Left ventricle myocardium superior (tissue), 1 donor: Measurements from ENCODE around the gene CDKN1A. TPM values are rescaled to one million over a fixed set of nuclear protein-coding genes. Genes with fewer than 3 reads are reported as not detected.

Experiments
- ATAC-seq: fragments of 200-7000 bp; cut with Tn5 transposase; one replicate; pipeline ENCODE4 v1.9.1; 2020; ENCODE audit warnings: mild to moderate bottlenecking, moderate library complexity
- DNase-seq: peaks from one replicate; pipeline ENCODE4 v3.0.0-alpha.2; 2020
- intact Hi-C: fragments of 100-400 bp; cut with micrococcal nuclease; formaldehyde crosslinking; loops from one replicate; pipeline ENCODE4 v1.11.0; 2022
- long read RNA-seq: library from polyadenylated mRNA; unstranded; transcript quantifications from one replicate; pipeline ENCODE4 v2.0.0, GENCODE V29; 2021
- total RNA-seq: library from RNA; stranded (reverse); fragmentation: NEBNext Ultra II Directional; extraction: Animal tissue kit (Norgen Biotek cat#: 25700); gene quantifications from one replicate; pipeline ENCODE4 v1.2.1, GENCODE V29; 2021
- donor health status: DM: no; HTN: yes; CAD: no; lungs with severe emphysema.

Gene CDKN1A
- total RNA-seq, result 40.0 TPM
- long read RNA-seq, transcript CDKN1A-201 (3 exons, 2,180 nt), result major isoform, 65 of 92 reads
- long read RNA-seq, partial matches to known transcripts, result 22 of 92 reads
- long read RNA-seq, other reads (novel, unspliced or antisense), result 4 of 92 reads

GRCh38 chr6:36678488-36679042 is at the start of gene CDKN1A:
CDKN1A (plus strand) TSS chr6:36678714; CDS start chr6:36684102, 5,388 bp downstream.
- intact Hi-C loops, result no loop called here
- DNase-seq (peak; percentile 96), ATAC-seq (peak; percentile 84)

GRCh38 chr6:36629784-36630183 is 48.7 kb upstream of the CDKN1A start:
- ATAC-seq (no peak), DNase-seq (no peak)
- intact Hi-C loops, result no loop called here

DNA sequence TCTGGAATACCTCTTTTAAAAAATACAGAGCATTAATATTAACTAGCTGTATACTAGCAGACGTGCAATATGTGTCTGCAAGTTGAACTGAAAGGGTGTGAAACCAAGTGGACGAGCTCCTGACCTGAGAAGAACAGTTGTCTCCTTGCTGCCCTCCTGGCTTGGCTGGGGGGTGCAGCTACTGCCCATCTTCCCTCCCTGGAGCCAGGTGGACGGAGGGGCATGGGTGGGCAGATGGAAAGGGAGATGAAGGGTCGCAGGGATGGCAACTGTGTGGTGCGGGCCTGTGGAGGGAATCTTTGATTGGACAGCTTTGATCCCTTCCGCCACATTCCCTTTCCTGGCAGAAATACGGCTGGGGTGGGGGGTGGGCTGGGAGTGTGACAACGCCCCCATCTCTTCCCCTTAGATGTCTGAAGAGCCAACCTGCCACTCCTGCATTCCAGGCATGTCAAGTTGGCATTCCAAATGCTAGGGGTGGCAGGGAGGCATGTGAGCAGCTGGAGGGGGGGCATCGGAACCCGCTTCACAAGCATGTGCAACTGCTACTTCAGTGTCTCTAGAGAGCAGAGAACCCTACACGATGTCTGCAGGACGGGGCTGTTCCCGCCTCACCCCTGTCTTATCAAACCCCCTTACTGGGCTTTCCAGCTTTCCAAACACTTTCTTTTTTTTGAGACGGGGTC is 47.0 kb upstream of the CDKN1A start:
- intact Hi-C loops, result no loop called here

DNA sequence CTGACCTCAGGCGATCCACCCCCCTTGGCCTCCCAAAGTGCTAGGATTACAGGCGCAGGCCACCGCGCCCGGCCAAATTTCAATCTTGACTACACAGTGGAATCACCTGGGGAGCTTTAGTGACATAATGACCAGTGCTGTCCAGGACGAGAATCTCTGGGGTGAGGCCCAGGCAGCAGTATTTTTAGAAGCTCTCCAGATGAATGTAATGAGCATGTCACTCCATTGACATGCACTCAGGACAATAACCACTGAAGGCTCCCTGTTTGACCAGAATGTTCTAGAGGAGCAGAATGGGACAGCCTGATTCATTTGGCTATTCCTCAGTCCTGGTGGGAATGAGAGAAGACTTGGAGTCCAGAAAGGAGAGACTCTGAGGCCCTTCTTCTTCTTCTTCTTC is 45.1 kb upstream of the CDKN1A start:
- DNase-seq (peak; percentile 41), ATAC-seq (peak; percentile 86)
- intact Hi-C loops, result no loop called here

More for the DNA sequence above, 47.0 kb upstream of the CDKN1A start:
- ATAC-seq, result no peak
- no peak for DNase-seq

- intact Hi-C loops, result no loop called here
- DNase-seq, result peak; percentile 77
Observed at GRCh38 chr6:36633915-36634314, 44.6 kb upstream of the CDKN1A start.

GRCh38 chr6:36634317-36635108 is 44.0 kb upstream of the CDKN1A start:
- intact Hi-C loops, result no loop called here
- ATAC-seq (no peak), DNase-seq (no peak)

More at GRCh38 chr6:36633915-36634314, 44.6 kb upstream of the CDKN1A start:
- ATAC-seq, result peak; percentile 72

- intact Hi-C loops, result no loop called here
- no peak for ATAC-seq
- peak; percentile 70 for DNase-seq
Observed at GRCh38 chr6:36636283-36636682, 42.2 kb upstream of the CDKN1A start.

DNA sequence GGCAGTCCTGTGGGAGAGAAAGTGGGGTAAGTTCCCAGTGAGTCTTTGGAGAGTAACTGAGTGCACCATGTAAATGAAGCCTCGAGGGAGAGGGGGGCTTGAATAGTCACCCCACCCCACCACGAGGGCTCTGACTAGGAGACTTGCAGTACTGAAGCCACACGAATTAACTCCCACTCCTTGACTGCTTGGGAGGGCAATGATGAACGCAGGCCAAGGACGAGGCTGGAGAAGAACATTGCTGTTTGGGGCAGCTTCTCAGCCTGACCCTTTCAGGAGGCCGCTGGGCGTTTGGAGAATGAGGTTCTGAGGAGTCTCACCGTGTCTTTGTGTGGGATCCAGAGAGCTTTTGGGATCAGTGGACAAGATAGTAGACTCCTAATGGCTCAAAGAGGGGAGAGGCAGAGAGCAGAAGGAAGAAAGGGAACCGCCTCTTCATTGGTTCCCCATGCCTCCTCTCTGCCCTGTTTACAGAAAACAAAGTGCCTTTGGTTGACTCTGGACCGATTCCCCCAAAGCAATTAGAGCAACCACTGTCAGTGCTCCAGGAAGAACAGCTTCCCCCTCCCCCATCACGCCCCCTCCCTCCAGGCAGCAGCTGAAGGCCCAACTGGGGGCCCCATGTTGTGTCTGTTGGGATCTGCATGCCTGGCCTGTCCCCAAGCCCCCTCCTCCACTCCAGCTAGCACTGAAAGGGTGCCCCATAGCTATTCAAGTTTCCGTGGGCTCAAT is 41.7 kb upstream of the CDKN1A start:
- intact Hi-C loops, result no loop called here
- no peak for DNase-seq

GRCh38 chr6:36638579-36638978 is 39.9 kb upstream of the CDKN1A start:
- no peak for ATAC-seq
- intact Hi-C loops, result no loop called here
- no peak for DNase-seq

More for the DNA sequence above, 41.7 kb upstream of the CDKN1A start:
- no peak for ATAC-seq

GRCh38 chr6:36639171-36639808 is 39.2 kb upstream of the CDKN1A start:
- DNase-seq, result no peak
- no peak for ATAC-seq
- intact Hi-C loops, result no loop called here

DNA sequence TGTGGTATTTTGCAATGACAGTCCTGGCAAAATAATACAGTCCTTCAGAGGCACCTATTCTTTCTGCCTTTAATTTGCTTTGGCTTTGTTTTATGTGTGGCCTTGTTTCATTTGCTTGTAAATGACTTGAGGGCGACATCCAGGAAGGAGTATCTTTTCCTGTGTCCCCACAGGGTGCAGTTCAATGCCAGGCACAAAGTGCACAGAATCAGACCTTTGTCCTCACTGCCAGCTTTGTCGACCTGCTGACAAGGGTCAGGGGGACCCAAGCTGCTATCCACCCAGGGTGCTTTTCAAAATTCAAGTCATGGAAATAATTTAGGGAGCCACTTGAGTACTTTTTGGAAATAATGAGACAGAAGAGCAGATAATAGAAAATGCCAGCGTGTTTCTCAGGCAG is 37.0 kb upstream of the CDKN1A start:
- ATAC-seq (no peak), DNase-seq (no peak)
- intact Hi-C loops, result no loop called here

DNA sequence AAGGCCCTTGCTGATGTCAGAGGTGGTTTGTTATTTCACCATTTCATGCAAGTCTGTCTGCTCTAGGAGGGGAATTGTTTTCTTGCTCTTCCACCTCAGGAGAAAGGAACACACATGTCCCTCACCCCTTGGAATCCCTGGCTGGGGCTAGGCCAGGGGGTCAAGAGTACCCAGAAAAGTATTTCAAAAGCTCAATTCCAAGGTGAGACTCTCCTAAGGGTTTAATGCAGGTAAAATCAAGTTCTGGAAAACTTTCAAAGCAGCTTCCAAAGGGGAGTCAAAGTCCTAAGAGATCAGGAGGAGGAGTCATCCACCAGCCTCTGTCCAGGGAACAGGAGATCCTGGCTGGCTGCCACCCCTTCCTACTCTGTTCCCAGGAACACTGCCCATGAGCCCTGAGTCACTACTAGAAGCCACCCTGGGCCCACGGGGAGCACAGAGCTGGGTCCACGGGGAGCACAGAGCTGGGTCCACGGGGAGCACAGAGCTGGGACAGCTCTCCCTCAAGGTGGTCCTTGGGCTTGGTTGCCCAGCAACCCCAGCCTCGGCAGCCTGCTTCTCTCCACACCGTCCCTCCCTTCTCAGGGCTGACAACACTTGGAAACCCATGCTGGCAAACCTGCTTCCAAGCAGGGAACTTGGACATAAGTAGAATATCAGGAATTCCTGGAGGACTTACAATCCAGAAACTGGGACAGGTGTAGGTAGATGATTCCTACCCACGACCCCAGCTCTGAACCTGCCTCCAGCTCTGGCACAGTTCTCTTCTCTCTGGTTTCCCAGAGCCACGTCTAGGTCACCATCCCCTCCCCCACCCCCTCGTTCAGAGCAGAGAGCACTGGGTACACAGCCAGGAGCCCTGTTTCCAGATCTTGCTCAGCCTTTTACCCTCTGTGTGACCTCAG is 35.3 kb upstream of the CDKN1A start:
- peak; percentile 96 for ATAC-seq
- intact Hi-C loops, result no loop called here
- DNase-seq, result peak; percentile 91

DNA sequence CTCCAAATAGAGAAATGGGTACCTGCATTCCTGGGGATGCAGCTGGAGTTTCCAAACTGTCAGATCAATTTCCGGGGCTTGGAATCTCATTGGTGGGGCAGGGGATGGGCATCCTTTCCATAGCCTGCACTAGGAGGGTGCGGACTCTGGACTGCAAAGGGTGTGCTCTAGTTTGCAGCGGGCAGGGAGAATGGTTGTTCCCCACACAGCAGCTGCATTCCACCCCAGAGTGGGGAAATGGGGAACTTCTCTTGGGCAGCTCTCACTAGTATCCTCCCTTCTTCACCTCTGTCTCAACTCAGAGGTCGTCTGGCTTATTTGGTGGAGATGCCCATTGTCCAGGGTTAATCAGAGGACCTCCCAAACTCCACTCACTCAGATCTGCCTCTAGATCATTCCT is 34.5 kb upstream of the CDKN1A start:
- DNase-seq, result no peak
- intact Hi-C loops, result no loop called here
- ATAC-seq, result peak; percentile 46

- DNase-seq (no peak), ATAC-seq (no peak)
- intact Hi-C loops, result no loop called here
Observed at GRCh38 chr6:36649086-36649485, 29.4 kb upstream of the CDKN1A start.

DNA sequence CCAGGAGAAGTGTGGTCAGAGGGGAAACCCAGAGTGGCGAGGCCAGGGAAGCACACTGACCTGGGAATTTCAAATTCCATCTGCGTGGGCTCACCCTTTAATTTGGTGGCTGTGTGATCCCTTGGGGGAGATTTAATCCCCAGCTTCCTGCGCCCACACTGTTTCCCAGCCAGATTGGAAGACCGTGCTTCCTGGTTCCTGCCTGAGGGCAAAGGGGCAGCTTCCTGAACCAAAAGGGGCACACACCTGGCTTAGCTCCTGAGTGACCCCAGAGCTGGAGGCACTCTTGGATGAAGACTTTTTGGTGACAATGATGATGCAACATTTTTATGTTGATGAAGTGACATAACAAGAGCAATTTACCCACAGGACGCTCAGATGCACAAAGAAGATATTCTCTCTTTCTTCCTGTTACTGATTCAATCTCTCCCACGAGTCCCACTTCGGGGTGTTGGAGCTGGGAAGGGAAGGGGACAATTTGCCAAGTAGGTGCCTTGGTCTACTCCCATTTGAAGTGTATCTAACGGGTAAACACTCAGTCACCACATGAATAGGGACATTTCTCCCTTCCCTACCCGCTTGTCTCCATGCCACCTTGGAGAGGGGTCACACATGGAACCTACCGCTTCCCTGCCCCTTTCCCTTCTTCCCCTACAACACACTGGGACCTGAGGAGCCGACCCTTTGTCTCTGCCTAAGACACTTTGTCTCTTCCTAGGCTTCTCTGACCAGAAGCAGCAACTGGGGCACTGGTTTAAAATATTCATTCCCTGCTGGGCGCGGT is 28.6 kb upstream of the CDKN1A start:
- intact Hi-C loops, result no loop called here
- no peak for ATAC-seq
- no peak for DNase-seq

DNA sequence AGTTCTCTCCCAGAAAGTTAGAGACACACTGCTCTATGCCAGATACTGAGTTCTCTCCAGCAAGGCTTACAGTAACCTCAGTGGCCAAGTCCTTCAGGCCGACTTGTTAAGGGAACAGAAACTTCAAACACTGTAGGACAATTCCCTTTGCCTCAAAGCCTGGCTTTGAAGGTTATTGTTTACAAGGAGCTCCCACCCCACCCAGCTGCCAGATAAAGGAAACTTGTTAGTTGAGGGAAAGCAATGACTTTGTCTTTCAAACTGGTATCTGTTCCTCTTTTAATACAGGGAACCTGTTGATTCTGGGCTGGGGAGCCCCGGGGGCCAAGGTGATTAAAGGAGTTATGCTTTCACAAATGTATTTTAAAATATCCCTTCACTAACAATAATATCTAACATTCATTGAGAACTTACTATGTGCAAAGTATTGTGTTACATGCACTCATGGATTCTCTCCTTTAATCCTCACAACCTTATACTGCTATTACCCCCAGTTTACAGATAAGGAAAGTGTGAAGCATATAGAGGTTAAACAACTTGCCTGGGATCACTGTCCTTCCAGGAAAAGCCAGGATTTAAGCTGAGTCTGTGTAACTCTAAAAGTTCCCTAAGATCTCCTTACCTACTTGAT is 27.6 kb upstream of the CDKN1A start:
- intact Hi-C loops, result no loop called here
- DNase-seq, result no peak
- ATAC-seq, result peak; percentile 46
